Neural crest cell (in vitro differentiated cells): Measurements from ENCODE around the gene RUSF1. TPM values are rescaled to one million over a fixed set of nuclear protein-coding genes. Genes with fewer than 3 reads are reported as not detected.

ENCODE experiments used
- DNase-seq: peaks from one replicate; pipeline ENCODE4 v3.0.0; 2021; ENCODE audit warnings: low read depth, mixed read lengths, low spot score
- H3K27ac Mint-ChIP-seq: one replicate; pipeline ENCODE4 v1.8.0; 2021; ENCODE audit warnings: mild to moderate bottlenecking, mixed read lengths; ENCODE audit not compliant: unreplicated experiment
- H3K27me3 Mint-ChIP-seq: 2 replicates; pipeline ENCODE4 v1.8.0; 2021; ENCODE audit warnings: low read depth, mild to moderate bottlenecking, mixed read lengths
- H3K36me3 Mint-ChIP-seq: 2 replicates; pipeline ENCODE4 v1.8.0; 2021; ENCODE audit warnings: low read depth, mild to moderate bottlenecking, mixed read lengths
- H3K4me1 Mint-ChIP-seq: 2 replicates; pipeline ENCODE4 v1.8.0; 2021; ENCODE audit warnings: mixed read lengths
- H3K4me3 Mint-ChIP-seq: one replicate; pipeline ENCODE4 v1.8.0; 2021; ENCODE audit warnings: mild to moderate bottlenecking, mixed read lengths
- H3K9me3 Mint-ChIP-seq: 2 replicates; pipeline ENCODE4 v1.8.0; 2021; ENCODE audit warnings: mixed read lengths
- CTCF ChIP-seq: fragments of 200-600 bp; sonication (generic); conservative IDR thresholded peaks from 2 replicates; pipeline ENCODE4 v1.5.0; 2021; ENCODE audit warnings: antibody characterized with exemption, mild to moderate bottlenecking
- total RNA-seq: library from RNA; stranded (reverse); gene quantifications from 2 replicates; pipeline ENCODE4 v1.2.1, GENCODE V29; 2021

RUSF1 gene
- total RNA-seq, 1 donor from 2014 or later: 47.7 TPM

GRCh38 chr16:31522071-31522470 lies 13.9 kb upstream of the RUSF1 start:
- H3K36me3 Mint-ChIP-seq: no peaks in the 10 kb centered on the region
- H3K4me1 Mint-ChIP-seq: peaks cover 10% of the 10 kb centered on the region
- H3K9me3 Mint-ChIP-seq: no peaks in the 10 kb centered on the region
- H3K27me3 Mint-ChIP-seq: peaks cover 50% of the 10 kb centered on the region
- H3K27ac Mint-ChIP-seq: no peak overlapping the region
- no peak for TF ChIP-seq CTCF
- H3K4me3 Mint-ChIP-seq: no peak overlapping the region
- DNase-seq: no peak

GRCh38 chr16:31521368-31521767 lies 13.2 kb upstream of the RUSF1 start:
- Mint-ChIP-seq H3K4me3 (no peak overlapping the region), H3K4me1 (peaks cover 10% of the 10 kb centered on the region), H3K27ac (no peak overlapping the region), H3K36me3 (no peaks in the 10 kb centered on the region), H3K27me3 (peaks cover 52% of the 10 kb centered on the region), H3K9me3 (no peaks in the 10 kb centered on the region)
- no peak for TF ChIP-seq CTCF
- DNase-seq: no peak

GRCh38 chr16:31519759-31520431 lies 11.7 kb upstream of the RUSF1 start:
- TF ChIP-seq CTCF: no peak
- no peak for DNase-seq
- H3K9me3 Mint-ChIP-seq: no peaks in the 10 kb centered on the region
- H3K27ac Mint-ChIP-seq: no peak overlapping the region
- no peak overlapping the region for H3K4me3 Mint-ChIP-seq
- H3K4me1 Mint-ChIP-seq: peaks cover 10% of the 10 kb centered on the region
- peaks cover 55% of the 10 kb centered on the region for H3K27me3 Mint-ChIP-seq
- no peaks in the 10 kb centered on the region for H3K36me3 Mint-ChIP-seq

GRCh38 chr16:31517800-31518402 lies 9.7 kb upstream of the RUSF1 start:
- H3K4me3 Mint-ChIP-seq: no peak overlapping the region
- peaks cover 10% of the 10 kb centered on the region for H3K4me1 Mint-ChIP-seq

GRCh38 chr16:31513884-31514283 lies 5.7 kb upstream of the RUSF1 start:
- Mint-ChIP-seq H3K27ac (no peak overlapping the region), H3K27me3 (peaks cover 37% of the 10 kb centered on the region), H3K9me3 (no peaks in the 10 kb centered on the region), H3K4me1 (peaks cover 10% of the 10 kb centered on the region), H3K36me3 (no peaks in the 10 kb centered on the region), H3K4me3 (no peak overlapping the region)
- DNase-seq: no peak
- no peak for TF ChIP-seq CTCF

More at GRCh38 chr16:31517800-31518402, 9.7 kb upstream of the RUSF1 start:
- no peak for DNase-seq
- no peak for TF ChIP-seq CTCF
- H3K27me3 Mint-ChIP-seq: peaks cover 53% of the 10 kb centered on the region
- H3K36me3 Mint-ChIP-seq: no peaks in the 10 kb centered on the region
- H3K27ac Mint-ChIP-seq: no peak overlapping the region
- H3K9me3 Mint-ChIP-seq: no peaks in the 10 kb centered on the region
